Eye (tissue), 1 donor: ENCODE results near the gene HSD17B11.
"Not testable (repeated sequence)": the region's sequence is repeated elsewhere in the genome, so short reads cannot be mapped to it uniquely, and the experiment has no call there.

Experiments used
- DNase-seq: peaks from one replicate; pipeline ENCODE4 v3.0.0-alpha.2; 2015

HSD17B11 gene

DNA sequence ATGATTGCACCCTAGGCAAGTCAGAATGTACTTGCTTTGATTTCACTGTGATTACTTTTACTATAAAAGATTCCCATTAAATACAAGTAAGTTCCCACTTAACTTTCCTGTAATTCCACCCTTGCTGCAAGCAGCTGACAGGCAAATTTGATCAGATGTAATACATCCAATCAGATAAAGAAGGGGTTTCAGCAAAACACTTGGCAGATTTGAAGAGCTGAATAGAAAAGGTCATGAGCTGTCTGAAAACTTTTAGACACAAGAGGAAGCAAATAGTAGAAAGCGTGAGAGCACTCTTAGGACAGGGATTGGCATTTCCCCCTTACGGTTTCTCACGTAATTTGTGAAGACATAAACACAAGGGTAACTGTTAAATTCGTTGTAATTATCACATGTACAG is 91.1 kb downstream of the HSD17B11 start:
- no peak for DNase-seq

DNA sequence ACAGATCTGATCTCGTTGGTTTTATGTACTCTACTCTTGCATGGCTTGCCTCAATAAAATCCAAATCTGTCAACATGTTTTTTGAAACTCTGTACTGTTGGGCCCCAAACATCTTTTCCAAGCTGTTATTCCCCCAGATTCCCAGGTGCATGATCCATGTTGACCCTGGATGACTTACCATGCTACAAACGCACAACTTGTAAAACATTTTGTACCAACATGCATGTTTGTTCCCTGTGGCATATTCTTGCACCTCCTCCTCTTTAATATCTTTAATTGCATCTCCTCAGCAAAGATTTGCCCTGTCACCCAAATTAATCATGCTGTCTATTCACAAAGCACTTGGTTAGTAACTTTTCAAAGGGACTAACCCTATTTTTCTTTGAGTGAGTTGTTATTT is 92.6 kb downstream of the HSD17B11 start:
- no peak for DNase-seq

DNA sequence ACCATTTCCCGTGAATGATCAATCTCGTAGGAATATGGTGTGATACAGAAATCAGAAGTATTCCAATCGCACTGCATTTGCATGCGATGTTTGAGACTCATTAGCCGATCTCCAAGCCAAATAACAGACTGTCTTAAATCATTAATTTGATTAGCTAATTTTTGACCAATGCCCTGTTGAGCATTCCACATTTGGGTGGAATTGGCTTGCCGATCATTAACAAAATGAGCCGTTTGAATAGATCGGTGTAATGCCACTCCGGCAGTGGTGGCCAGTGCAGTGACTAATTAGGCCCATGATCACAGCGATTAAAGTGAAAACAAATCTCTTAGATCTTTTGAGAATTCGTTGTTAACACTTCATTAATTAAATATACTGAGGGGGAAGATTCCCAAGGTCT is 96.1 kb downstream of the HSD17B11 start:
- not testable (repeated sequence) for DNase-seq

DNA sequence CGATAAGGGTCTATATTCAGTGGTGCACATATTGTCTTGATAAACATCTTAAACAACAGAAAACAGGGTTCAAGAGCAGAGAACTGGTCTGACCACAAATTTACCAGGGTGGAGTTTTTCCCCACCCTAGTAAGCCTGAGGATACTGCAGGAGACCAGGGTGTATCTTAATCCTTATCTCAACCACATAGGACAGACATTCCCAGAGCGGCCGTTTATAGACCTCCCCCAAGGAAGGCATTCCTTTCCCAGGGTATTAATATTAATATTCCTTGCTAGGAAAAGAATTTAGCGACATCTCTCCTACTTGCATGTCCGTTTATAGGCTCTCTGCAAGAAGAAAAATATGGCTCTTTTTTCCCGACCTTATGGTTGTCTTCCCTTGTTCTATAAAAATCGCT is 97.1 kb downstream of the HSD17B11 start:
- not testable (repeated sequence) for DNase-seq

DNA sequence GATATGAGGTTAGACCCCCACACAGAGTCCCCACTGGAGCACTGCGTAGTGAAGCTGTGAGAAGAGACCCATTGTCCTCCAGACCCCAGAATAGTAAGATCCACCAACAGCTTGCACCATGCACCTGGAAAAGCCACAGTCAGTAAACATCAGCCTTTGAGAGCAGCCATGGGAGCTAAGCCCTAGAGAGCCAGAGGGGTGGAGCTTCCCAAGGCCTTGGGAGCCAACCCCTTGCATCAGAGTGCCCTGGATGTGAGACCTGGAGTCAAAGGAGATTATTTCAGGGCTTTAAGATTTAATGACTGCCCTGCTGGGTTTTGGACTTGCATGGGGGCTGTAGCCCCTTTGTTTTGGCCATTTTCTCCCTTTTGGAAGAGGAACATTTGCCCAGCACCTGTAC is 104.0 kb downstream of the HSD17B11 start:
- DNase-seq = no peak
